HG03066 (cell line): Measurements from ENCODE around the gene GRN.
"Not testable (repeated sequence)": the region's sequence is repeated elsewhere in the genome, so short reads cannot be mapped to it uniquely, and the experiment has no call there.

Experiments used
- ATAC-seq: cut with Tn5 transposase; IDR thresholded peaks from one replicate; pipeline ENCODE4 v1.9.1; 2021; ENCODE audit warnings: low read depth; ENCODE audit not compliant: unreplicated experiment

GRN gene

DNA sequence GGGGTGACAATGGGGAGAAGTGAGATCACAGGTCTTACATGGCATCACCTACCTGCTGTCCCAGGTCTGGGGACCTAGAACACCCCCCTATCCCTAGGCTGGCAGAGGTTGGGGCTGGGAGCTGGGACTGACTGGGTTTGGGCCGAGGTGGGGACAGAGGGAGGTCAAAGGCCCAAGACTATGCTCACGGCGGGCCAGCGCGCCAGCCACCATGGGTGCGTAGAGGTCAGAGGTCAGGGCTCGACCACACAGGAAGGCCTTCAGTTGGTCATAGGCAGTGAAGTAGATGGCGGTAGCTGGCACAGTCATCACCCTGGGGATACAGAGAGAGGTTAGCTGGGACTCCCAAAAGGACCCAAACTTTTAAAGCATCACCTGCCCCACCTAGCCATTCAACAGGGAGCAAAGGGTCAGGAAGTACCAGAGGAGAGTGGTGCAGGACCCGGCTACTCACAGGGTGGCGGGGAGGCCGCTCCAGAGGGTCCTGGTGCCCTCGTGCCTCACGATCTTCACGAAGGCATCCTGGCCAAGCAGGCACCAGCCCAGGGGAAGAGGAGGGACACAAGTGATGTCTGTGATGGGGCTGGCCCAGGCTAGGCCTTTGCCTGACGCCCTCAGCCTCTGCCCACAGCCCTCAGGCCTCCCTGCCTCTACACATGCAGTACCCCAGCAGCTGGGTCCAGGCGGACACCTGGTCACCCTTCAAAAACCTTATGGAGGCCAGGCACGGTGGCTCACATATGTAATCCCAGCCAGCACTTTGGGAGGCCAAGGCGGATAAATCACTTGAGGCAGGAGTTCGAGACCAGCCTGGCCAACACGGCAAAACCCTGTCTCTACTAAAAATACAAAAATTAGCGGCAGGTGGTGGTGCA is 23.6 kb upstream of the GRN start:
- no peak for ATAC-seq

DNA sequence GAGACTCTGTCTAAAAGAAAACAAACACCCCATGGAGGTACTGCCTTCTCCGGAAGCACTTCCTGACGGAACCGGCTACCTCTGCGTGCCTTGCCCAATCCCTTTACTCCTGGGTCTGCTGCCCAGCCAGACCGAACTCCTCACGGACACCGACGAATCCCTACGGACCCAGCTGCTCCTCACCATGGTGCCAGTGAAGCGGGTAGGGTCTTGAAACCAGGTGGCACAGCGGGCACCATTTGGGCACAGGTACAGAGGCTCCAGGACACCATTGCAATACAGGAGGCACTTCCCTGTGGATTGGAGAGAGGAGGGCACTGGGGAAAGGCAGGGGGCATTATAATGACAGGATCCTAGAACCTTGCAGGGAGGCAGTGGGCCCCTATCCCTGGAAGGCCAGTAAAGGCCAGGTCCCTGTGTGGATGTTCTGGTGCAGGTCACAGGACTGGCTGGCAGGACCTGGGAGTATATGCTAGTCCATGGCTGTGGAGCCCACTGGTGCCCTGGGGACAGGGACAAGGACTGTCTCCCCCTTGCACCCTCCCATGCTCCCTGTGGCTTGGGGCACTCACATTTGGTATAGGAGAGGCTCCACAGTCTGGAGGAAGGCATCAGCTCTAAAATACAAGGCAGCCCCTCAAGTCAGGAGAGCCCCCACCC is 22.7 kb upstream of the GRN start:
- no peak for ATAC-seq

DNA sequence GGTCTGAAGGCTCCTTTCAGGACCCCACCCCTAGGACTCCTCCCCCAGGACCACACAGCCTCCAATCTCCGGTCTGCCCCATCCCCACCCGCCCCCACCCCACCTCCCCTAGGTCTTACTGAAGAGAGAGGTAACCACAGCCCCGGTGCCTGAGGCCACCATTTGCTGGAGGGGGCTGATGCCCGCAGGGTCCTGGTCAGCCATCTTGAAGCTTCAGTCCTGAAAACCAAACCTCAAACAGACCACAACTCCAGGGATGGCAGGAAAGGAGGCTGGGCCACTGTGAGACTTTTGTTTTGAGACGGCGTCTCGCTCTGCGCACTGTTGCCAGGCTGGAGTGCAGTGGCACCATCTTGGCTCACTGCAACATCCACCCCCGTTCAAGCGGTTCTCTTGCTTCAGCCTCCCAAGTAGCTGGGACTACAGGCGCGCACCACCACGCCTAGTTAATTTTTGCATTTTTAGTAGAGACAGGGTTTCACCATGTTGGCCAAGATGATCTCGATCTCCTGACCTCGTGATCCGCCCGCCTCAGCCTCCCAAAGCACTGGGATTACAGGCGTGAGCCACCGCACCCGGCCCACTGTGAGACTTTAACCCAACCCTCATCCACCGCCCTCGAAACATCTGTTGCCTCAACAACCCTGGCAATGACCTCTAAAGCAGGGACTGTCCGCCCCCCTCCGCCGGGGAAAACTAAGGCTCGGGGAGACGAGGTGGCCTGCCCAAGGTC is 21.6 kb upstream of the GRN start:
- ATAC-seq = no peak

DNA sequence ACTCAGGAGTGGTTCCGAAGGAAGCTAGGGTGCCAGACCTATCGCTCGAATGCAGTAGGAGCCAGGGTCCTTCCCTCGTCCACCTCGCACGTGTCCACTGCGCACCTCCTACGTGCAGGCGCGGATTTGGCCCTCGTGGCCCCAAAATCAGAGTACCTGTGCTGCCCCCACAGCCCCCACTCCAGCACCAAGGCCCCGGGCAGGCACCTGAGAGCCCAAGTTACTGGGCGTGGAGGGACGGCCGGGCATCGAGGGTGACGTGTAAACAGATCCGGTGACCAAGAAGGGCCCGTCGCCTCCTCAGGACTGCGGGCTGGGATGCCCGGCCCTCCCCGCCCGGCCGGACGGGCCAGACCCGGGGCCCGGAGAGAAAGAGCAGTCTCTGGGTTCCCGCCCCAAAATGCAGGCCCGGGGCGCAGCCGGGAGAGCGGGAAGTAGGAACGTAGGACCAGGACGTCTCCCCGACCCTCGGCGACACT is 21.0 kb upstream of the GRN start:
- ATAC-seq = no peak

DNA sequence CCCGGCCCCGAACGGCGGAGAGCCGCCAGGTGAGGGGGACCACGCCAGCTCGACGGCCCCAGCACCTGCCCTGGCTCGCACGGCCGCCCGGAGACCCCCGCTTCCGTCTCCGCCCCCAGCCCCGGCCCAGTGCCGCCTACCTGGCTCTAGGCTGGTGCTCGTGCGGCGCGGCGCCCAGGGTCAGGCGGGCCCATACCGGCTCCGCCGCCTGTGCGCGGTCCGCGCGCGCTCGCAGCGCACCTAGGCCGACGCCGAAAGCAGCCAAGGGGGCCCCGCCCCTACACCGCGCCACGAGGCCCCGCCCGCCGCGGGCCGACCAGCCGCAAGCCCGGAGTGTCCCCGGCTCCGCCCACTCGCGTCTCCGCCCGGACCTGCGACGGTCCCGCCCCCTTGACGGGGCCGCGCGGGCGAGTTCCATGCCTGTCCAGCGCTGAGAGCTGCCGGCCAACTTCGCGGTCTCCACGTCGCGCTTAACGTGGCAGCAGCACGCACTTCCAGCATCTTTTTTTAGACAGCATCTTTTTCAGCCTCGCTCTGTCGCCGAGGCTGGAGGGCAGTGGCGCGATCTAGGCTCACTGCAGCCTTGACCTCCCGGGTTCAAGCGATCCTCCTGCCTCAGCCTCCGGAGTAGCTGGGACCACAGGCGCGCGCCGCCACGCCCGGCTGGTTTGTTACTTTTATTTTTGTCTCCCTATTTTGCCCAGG is 20.4 kb upstream of the GRN start, which contains the start of gene SLC25A39:
TSS of gene SLC25A39 (minus strand) at position 253 of the 705 bp plus-strand sequence. CDS start 1,261 bp downstream, outside the sequence.
- ATAC-seq = peak; percentile 64

DNA sequence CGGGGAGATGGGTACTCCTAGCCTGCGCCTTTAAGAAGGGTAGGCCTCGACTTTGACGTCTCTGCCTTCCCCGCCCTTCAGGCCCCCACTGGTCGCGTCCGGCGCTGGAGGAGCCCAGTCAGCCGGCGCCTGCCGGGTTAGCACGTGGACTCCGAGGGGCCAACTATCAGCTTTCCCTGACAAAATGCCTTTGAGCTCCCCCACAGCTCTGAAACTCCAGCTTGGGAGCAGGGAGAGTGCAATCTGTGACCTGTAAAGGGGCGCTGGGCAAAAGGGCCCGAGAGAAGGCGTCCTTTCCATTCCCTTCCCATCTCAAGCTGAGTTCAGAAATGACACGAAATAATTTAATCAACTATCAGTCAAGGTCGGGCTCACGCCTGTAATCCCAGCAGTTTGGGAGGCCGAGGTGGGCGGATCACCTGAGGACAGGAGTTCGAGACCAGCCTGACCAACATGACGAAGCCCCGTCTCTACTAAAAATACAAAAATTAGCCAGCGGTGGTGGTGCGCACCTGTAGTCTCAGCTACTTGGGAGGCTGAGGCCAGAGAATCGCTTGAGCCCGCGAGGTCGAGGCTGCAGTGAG is 18.1 kb upstream of the GRN start:
- ATAC-seq = no peak

DNA sequence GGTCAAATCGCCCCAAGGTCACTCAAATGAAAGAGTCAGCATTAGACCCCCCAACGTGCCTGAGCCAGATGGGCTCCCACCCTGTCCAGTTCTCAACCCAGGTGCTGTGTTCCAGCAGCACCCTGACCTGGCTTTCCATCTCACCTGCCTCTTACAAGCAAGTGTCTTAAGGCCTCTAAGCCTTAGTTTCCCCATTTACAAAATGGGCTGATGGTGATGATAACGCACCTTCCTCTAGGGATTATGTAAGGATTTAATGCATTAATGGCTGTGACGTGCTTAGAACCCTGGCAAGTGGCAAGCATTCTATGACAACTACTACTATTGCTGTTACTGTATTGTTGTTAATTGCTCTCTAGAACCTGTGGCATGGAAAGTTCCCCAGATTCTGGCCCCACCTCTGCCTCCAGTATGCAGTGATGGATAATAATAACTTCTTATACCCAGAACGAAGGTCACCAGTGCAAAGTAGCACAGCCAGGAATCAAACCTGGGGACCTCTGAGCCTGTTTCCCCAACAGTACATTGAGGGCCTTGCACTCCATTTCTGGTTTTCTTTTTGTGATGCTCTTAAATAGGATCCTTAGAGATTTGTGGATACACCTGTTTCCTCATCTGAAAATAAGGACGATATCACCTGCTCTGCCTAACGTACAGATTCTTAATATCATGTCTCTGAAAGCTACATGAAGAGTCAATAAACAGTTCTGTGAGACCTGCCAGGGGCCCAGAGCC is 17.2 kb upstream of the GRN start:
- no peak for ATAC-seq

DNA sequence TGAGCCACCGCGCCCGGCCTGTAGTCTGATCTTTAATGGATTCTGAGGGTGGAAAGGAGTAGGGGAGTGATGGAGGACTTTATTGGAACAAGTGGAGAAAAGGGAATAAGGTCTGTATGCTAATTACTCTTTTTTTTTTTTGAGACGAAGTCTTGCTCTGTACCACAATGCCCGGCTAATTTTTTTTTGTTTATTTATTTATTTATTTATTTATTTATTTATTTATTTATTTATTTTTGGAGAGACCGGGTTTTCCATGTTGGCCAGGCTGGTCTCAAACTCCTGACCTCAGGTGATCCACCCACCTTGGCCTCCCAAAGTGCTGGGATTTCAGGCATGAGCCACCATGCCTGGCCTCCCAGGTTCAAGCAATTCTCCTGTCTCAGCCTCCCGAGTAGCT is 15.6 kb upstream of the GRN start:
- ATAC-seq = not testable (repeated sequence)

DNA sequence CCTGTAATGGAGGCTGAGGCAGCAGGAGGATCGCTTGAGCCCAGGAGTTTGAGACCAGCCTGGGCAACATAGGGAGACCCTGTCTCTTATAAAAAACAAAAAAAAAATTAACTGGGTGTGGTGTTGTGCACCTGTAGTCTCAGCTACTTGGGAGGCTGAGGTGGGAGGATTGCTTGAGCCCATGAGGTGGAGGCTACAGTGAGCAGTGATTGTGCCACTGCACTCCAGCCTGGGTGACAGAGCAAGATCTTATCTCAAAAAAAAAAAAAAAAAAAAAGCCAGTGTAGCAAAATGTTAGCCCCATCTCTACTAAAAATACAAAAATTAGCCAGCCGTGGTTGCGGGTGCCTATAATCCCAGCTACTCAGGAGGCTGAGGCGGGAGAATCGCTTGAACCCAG is 14.8 kb upstream of the GRN start:
- ATAC-seq = not testable (repeated sequence)

DNA sequence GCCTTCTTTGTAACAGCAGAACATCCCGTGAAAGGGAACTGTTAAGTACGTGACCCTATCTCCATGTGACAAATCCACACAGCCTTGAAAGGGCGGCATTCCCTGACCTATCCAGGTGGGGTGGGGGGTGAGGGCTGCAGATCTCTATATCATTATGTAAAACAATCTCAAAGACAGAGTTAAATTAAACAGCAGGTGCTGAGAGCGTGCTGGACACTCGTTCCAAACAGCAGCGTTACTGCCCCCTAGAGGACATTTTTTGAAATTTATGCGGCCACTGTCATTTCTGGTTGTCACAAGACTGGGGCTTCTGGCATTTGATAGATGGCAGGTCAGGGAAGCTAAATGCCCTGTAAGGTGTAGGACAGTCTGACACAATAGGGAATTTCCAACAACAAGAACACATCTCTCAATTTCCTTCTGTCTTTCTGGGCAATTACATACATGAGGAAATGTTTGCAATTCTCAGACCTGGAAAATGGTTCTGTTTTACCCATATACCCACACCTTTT is 13.8 kb upstream of the GRN start:
- ATAC-seq = no peak

DNA sequence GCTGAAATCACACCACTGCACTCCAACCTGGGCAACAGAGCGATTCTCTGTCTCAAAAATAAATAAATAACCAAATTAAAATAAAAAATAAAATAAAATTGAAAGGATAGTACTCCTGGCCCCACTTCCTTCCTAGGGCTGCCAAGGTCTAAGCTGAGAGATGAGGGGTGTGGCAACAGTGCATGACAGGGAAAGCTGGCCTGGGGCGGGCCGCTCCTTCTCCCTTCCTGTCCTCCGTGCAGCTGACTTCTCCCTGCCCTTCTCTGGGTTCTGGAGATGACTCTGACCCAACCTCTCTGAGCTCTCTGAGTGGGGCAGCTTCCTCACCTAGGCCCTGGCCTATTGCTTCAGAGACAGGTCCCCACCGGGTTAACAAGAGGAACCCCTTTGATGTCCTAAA is 11.7 kb upstream of the GRN start:
- no peak for ATAC-seq

DNA sequence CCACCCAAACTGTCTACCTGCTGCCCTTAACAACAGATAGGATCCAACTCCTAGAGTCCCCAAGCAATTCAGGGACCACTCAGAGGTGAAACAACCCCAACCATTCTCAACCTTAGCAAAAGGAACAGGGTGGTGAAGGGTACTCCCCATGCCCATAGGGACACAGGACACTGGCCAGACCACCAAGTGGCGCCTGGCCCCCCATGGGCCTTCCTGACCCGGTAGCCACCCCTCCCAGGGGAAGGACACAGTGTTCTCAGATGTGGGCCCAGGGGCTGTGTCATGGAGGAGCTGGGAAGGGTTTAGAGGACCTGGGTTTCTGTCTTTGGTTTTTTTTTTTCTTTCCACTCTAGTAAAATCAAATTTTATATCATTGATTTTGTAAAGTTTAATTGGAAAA is 10.8 kb upstream of the GRN start:
- no peak for ATAC-seq

DNA sequence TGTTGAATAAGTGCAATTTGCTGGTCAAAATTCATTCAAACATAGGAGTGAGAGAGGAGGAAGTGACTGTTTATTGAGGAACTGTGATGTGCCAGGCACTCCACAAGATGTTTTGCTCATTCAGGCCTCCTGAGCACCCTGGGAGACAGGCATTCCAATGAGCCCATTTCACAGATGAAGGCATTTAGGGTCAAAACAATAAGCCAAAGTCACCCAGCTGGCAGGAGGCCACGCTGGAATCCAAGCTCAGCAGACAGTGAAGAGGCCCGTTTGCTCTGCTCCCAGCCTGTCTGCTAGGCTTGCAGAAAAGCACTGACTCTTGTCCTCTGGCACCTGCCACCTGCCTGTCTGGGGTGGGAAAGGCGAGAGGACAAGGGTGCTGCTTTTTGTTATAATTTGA is 10.4 kb upstream of the GRN start:
- ATAC-seq = no peak

DNA sequence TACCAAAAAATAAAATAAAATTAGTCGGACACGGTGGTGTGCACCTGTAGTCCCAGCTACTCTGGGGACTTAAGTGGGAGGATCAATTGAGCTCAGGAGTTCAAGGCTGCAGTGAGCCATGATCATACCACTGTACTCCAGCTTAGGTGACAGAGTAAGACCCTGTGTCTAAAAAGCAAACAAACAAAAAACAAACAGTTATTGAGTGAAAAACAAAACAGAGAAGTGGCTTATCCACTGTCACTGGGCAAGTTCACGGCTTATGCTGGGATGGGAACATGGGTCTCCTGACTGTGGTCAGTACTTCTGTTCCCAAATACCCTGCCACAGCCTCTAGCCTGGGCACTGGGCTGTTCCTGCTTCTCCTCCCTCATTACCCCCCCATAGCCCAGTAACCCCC is 9.5 kb upstream of the GRN start:
- ATAC-seq = no peak

DNA sequence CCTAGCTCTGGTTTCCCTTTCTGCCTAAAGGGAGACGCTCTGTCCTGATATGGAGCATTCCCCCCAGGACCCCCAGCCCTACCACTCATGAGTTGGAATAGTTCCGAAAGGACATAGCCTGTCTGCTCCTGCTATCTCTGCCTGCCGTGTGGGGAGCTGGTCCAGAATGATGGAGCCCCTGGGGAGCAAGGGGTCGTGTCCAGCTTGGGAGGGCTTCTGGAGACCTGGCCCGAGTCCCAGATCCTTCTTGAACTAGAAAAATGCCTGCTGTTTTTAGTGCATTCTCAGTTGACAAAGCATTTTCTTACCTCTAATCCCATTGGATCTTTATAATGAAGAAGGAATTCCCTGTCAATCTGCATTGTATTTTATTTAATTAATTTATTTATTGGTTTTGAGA is 9.1 kb upstream of the GRN start:
- no peak for ATAC-seq

DNA sequence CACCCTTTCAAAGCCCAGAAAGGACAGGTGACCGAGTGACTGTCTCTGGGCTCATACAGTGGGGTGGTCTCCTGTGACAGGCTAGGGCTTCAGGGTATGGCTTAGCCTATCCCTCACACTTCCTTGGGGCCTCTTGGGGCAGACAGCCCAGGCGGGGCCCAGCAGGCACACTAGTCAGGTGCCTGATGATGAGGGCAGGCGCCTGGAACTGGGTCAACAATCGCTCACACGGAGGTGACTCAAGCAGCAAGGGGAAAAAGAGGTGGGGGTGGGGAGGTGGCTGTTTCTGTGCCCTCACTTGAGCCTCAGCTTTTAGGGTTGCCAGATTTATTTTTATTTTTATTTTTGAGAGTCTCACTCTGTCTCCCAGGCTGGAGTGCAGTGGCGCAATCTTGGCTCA is 6.4 kb upstream of the GRN start:
- no peak for ATAC-seq

DNA sequence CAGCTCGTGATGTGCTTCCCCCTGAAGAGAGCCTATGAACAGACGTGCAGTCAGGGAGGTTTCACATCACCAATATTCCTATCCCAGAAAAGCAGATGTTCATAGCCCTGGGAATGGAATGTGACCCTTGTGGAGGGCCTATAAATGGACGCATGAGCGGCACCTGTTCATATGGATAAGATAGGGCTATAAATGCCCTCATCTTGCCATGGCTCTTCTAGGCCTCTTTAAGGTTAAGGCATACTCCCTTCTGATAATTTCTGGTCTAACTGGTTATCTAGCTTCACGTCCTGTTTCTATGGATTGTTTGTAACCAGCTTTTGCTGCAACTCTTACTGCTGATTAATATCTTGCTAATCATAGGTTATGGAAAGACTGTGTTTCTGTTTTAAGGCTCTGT is 4.5 kb upstream of the GRN start:
- ATAC-seq = not testable (repeated sequence)

DNA sequence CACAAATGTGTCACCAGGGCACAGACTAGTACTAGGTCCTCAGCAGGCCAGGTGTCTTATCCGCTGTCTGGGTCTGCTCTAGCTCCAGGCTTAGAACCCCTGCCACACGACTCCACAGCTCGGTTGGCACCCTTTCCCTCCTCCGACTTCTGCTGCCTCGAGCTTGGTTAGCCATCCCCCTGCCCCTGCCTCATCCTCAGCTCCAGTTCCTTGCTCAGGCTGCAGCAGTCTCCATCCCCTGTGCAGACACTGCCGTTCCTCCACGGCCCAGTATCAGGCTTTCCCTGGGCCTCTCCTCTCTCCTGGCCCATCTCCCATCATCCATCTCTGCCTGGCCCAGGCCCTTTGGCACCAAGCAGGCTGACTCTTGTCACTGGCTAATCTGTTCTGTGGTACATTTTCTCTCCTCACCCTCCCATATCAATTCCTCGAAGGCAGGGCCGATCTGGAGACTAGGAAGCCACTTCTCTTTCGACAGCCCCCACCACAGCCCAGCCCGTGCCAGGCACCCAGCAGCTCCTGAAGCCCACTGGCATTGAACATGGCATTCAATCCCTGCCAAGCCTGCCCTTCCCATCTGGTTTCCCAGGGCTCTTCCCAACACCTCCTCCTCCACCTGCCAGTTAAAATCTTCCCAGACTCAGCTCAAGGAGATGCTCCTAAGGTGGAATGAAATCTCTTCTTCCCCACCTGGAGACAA is 1.4 kb upstream of the GRN start:
- ATAC-seq = no peak
